Sigmoid colon (tissue), 3 donors: ENCODE results near the gene WSB2.

Experiments used
- POLR2A ChIP-seq, 2 donors: fragments of 450-650 bp; IDR thresholded peaks; one replicate each; pipeline ENCODE4 v1.6.1; 2016; ENCODE audit warnings: antibody characterized with exemption in 2 of 2, mild to moderate bottlenecking in 2 of 2, moderate library complexity in 2 of 2
- TF ChIP-seq, protein P1 (sequence below), 4 experiments: fragments of 450-650 bp in 3 of 4; fragments of 200-600 bp in 1 of 4; IDR thresholded peaks; one replicate each; pipeline ENCODE4 v1.5.1; 2016 to 2019; ENCODE audit warnings: antibody characterized with exemption in 4 of 4, mild to moderate bottlenecking in 3 of 4, moderate library complexity in 2 of 4

DNA sequence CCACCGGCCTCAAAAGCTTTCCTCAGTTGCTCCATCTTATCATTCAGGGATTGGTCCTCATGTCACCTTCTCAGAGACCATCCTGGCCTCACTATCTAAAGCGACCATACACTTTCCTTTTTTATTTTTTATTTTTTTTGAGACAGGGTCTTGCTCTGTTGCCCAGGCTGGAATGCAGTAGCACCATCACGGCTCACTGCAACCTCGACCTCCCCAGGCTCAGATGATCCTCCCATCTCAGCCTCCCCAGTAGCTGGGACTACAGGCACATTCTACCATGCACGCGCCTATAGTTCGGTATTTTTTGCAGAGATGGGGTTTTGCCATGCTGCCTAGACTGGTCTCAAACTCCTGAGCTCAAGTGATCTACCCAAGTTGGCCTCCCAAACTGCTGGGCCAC lies 2.8 kb downstream of the WSB2 start:
- TF ChIP-seq POLR2A (IDR thresholded peaks at IDR 0.05), result no peak
- TF ChIP-seq, protein P1, sequence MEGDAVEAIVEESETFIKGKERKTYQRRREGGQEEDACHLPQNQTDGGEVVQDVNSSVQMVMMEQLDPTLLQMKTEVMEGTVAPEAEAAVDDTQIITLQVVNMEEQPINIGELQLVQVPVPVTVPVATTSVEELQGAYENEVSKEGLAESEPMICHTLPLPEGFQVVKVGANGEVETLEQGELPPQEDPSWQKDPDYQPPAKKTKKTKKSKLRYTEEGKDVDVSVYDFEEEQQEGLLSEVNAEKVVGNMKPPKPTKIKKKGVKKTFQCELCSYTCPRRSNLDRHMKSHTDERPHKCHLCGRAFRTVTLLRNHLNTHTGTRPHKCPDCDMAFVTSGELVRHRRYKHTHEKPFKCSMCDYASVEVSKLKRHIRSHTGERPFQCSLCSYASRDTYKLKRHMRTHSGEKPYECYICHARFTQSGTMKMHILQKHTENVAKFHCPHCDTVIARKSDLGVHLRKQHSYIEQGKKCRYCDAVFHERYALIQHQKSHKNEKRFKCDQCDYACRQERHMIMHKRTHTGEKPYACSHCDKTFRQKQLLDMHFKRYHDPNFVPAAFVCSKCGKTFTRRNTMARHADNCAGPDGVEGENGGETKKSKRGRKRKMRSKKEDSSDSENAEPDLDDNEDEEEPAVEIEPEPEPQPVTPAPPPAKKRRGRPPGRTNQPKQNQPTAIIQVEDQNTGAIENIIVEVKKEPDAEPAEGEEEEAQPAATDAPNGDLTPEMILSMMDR (IDR thresholded peaks at IDR 0.05), result no peak
